ENCODE data around the gene MANBA.

DNA sequence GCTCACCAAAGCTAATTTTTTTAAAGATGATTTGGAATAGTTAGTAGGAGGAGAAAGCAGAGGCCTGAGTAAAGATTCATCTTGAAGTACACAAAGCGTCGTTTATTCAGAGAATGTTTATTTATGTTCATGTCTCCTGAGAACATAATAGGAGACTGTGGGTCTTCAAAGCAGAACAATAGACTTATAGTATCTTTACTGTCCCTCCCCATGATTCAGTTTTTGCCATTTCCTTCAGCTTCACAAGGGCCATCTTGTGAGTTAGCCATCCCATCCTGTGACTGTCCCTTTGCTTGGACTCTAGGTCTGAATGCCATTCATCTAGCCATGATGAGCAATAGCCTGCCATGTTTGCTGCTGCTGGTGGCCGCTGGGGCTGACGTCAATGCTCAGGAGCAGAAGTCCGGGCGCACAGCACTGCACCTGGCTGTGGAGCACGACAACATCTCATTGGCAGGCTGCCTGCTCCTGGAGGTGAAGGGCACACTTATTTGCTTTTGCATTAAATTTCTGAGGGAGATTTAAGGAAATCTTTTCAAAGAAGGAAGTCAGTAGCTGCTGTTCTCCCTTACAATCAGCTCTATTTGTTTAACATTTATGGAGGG, 153.8 kb downstream of the MANBA start:
- TF ChIP-seq POLR2AphosphoS5 (IDR thresholded peaks at IDR 0.05; ENCODE audit: low read depth, low read length) (no peak), SIN3A (IDR thresholded peaks at IDR 0.05; ENCODE audit: borderline replicate concordance, insufficient read depth, low read depth, low read length) (no peak), TCF7L2 (IDR thresholded peaks at IDR 0.05; ENCODE audit: low read depth, low read length) (no peak)
- TF ChIP-seq, protein P1, sequence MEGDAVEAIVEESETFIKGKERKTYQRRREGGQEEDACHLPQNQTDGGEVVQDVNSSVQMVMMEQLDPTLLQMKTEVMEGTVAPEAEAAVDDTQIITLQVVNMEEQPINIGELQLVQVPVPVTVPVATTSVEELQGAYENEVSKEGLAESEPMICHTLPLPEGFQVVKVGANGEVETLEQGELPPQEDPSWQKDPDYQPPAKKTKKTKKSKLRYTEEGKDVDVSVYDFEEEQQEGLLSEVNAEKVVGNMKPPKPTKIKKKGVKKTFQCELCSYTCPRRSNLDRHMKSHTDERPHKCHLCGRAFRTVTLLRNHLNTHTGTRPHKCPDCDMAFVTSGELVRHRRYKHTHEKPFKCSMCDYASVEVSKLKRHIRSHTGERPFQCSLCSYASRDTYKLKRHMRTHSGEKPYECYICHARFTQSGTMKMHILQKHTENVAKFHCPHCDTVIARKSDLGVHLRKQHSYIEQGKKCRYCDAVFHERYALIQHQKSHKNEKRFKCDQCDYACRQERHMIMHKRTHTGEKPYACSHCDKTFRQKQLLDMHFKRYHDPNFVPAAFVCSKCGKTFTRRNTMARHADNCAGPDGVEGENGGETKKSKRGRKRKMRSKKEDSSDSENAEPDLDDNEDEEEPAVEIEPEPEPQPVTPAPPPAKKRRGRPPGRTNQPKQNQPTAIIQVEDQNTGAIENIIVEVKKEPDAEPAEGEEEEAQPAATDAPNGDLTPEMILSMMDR (IDR thresholded peaks at IDR 0.05) = no peak
- TF ChIP-seq, protein P2, sequence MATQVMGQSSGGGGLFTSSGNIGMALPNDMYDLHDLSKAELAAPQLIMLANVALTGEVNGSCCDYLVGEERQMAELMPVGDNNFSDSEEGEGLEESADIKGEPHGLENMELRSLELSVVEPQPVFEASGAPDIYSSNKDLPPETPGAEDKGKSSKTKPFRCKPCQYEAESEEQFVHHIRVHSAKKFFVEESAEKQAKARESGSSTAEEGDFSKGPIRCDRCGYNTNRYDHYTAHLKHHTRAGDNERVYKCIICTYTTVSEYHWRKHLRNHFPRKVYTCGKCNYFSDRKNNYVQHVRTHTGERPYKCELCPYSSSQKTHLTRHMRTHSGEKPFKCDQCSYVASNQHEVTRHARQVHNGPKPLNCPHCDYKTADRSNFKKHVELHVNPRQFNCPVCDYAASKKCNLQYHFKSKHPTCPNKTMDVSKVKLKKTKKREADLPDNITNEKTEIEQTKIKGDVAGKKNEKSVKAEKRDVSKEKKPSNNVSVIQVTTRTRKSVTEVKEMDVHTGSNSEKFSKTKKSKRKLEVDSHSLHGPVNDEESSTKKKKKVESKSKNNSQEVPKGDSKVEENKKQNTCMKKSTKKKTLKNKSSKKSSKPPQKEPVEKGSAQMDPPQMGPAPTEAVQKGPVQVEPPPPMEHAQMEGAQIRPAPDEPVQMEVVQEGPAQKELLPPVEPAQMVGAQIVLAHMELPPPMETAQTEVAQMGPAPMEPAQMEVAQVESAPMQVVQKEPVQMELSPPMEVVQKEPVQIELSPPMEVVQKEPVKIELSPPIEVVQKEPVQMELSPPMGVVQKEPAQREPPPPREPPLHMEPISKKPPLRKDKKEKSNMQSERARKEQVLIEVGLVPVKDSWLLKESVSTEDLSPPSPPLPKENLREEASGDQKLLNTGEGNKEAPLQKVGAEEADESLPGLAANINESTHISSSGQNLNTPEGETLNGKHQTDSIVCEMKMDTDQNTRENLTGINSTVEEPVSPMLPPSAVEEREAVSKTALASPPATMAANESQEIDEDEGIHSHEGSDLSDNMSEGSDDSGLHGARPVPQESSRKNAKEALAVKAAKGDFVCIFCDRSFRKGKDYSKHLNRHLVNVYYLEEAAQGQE (IDR thresholded peaks at IDR 0.05; ENCODE audit: insufficient read depth in 1 of 2, low read depth in 2 of 2, low read length in 1 of 2) = no peak
